A549 (cell line): ENCODE results near the gene TMEM222. TPM values are rescaled to one million over a fixed set of nuclear protein-coding genes. Genes with fewer than 3 reads are reported as not detected.

Experiments used
- ATAC-seq, 2 experiments: fragments of 200-7000 bp in 1 of 2; fragments of >200 bp in 1 of 2; cut with Nextera tagmentation in 1 of 2; cut with Tn5 transposase in 1 of 2; 3 replicates each; pipeline versions ENCODE4 v1.8.0 to v1.9.1; 2018 to 2020; ENCODE audit warnings: mild to moderate bottlenecking in 1 of 2, moderate library complexity in 1 of 2
- CTCF ChIA-PET: fragments of 300-600 bp; sonication (Branson Sonifier 250); formaldehyde crosslinking; extraction: SDS; loops from one replicate; lab custom pipeline; 2021; ENCODE audit warnings: antibody characterized with exemption, inconsistent platforms; lab: Yijun Ruan, JAX
- POLR2A ChIA-PET: fragments of 350-600 bp; formaldehyde crosslinking; extraction: SDS; loops from one replicate; lab custom pipeline; 2021; ENCODE audit warnings: antibody characterized with exemption, inconsistent platforms; lab: Yijun Ruan, JAX
- DNase-seq, 2 experiments: peaks; one replicate each; pipeline versions ENCODE4 v3.0.0 to v3.0.0-alpha.2; 2011 to 2016; ENCODE audit warnings: low read depth in 1 of 2, low spot score in 1 of 2
- FAIRE-seq: peaks from 2 replicates; lab custom pipeline; 2011; peaks lifted over from hg19 to GRCh38; lab: Jason Lieb, UNC
- H3K27ac ChIP-seq, 2 experiments: fragments of >200 bp; sonication (Bioruptor Twin); formaldehyde crosslinking; 3 replicates each; pipeline ENCODE4 v1.5.1; 2016 to 2017
- H3K4me1 ChIP-seq: fragments of >200 bp; sonication (Bioruptor Twin); formaldehyde crosslinking; 3 replicates; pipeline ENCODE4 v1.6.1; 2016
- H3K4me2 ChIP-seq: fragments of >200 bp; sonication (Bioruptor Twin); formaldehyde crosslinking; 3 replicates; pipeline ENCODE4 v1.6.1; 2016
- H3K4me3 ChIP-seq: fragments of >200 bp; sonication (Bioruptor Twin); formaldehyde crosslinking; 3 replicates; pipeline ENCODE4 v1.5.1; 2016
- H3K9me3 ChIP-seq: fragments of >200 bp; sonication (Bioruptor Twin); formaldehyde crosslinking; 3 replicates; pipeline ENCODE4 v1.6.1; 2016
- CBX2 ChIP-seq: fragments of 200-600 bp; sonication (generic); IDR thresholded peaks from 2 replicates; pipeline ENCODE4 v1.6.1; 2016; ENCODE audit warnings: low read depth, mild to moderate bottlenecking, borderline replicate concordance
- CEBPB ChIP-seq, 2 experiments: fragments of >200 bp in 1 of 2; sonication (Bioruptor Twin) in 1 of 2; formaldehyde crosslinking in 1 of 2; IDR thresholded peaks; 2 replicates each; pipeline ENCODE4 v1.6.1; 2012 to 2016
- CHD4 ChIP-seq: fragments of 200-600 bp; sonication (generic); IDR thresholded peaks from 2 replicates; pipeline ENCODE4 v1.6.1; 2016; ENCODE audit warnings: antibody characterized with exemption, mild to moderate bottlenecking, borderline replicate concordance
- E2F6 ChIP-seq: IDR thresholded peaks from 2 replicates; pipeline ENCODE4 v1.6.1; 2012; ENCODE audit warnings: low read depth, borderline replicate concordance
- ELK1 ChIP-seq: fragments of 150-350 bp; IDR thresholded peaks from 2 replicates; pipeline ENCODE4 v1.6.1; 2014; ENCODE audit warnings: low read depth, mild to moderate bottlenecking, low read length
- ESRRA ChIP-seq: fragments of 150-350 bp; IDR thresholded peaks from 2 replicates; pipeline ENCODE4 v1.6.1; 2014; ENCODE audit warnings: mild to moderate bottlenecking, low read length, borderline replicate concordance
- FOSB ChIP-seq: fragments of 250-450 bp; sonication (Bioruptor Pico); IDR thresholded peaks from 2 replicates; pipeline ENCODE4 v1.5.0; 2020; ENCODE audit warnings: mild to moderate bottlenecking, moderate library complexity
- FOXS1 ChIP-seq: fragments of 250-450 bp; sonication (Bioruptor Pico); IDR thresholded peaks from 2 replicates; pipeline ENCODE4 v1.5.0; 2020; ENCODE audit warnings: mild to moderate bottlenecking, moderate library complexity
- GATA3 ChIP-seq: IDR thresholded peaks from 2 replicates; pipeline ENCODE4 v1.6.1; 2012; ENCODE audit warnings: borderline replicate concordance
- HDAC2 ChIP-seq: fragments of 200-600 bp; sonication (generic); IDR thresholded peaks from 2 replicates; pipeline ENCODE4 v1.6.1; 2016
- HEYL ChIP-seq: fragments of 250-450 bp; sonication (Bioruptor Pico); IDR thresholded peaks from 2 replicates; pipeline ENCODE4 v1.8.0; 2021; ENCODE audit warnings: mild to moderate bottlenecking, moderate library complexity
- HOXB5 ChIP-seq: fragments of 250-450 bp; sonication (Bioruptor Pico); IDR thresholded peaks from 2 replicates; pipeline ENCODE4 v1.5.0; 2020; ENCODE audit warnings: mild to moderate bottlenecking, moderate library complexity
- JUN ChIP-seq, 2 experiments: fragments of >200 bp; sonication (Bioruptor Twin); formaldehyde crosslinking; IDR thresholded peaks; 2 replicates in 1 of 2; 3 replicates in 1 of 2; pipeline ENCODE4 v1.6.1; 2016 to 2017
- MAZ ChIP-seq: fragments of 150-350 bp; IDR thresholded peaks from 2 replicates; pipeline ENCODE4 v1.6.1; 2014; ENCODE audit warnings: antibody characterized with exemption, low read depth, low read length, borderline replicate concordance
- NPAS2 ChIP-seq: fragments of 250-450 bp; sonication (Bioruptor Pico); IDR thresholded peaks from 2 replicates; pipeline ENCODE4 v1.8.0; 2022; ENCODE audit warnings: mild to moderate bottlenecking, moderate library complexity, borderline replicate concordance
- NR3C1 ChIP-seq: fragments of >200 bp; sonication (Bioruptor Twin); formaldehyde crosslinking; IDR thresholded peaks from 3 replicates; pipeline ENCODE4 v1.6.1; 2017
- PBX3 ChIP-seq: IDR thresholded peaks from 2 replicates; pipeline ENCODE4 v1.6.1; 2012
- POLR2A ChIP-seq: IDR thresholded peaks from 2 replicates; pipeline ENCODE4 v1.6.1; 2012; ENCODE audit warnings: mild to moderate bottlenecking, low read length
- POLR2AphosphoS2 ChIP-seq: conservative IDR thresholded peaks from 2 replicates; pipeline ENCODE4 v1.6.1; 2012; ENCODE audit warnings: low read length, improper control_type of control experiment, inconsistent platforms
- RAD21 ChIP-seq, 2 experiments: fragments of >200 bp in 1 of 2; sonication (Bioruptor Twin) in 1 of 2; formaldehyde crosslinking in 1 of 2; IDR thresholded peaks in 1 of 2; conservative IDR thresholded peaks in 1 of 2; 2 replicates in 1 of 2; 3 replicates in 1 of 2; pipeline ENCODE4 v1.6.1; 2012 to 2018; ENCODE audit warnings: inconsistent platforms in 1 of 2
- RFX5 ChIP-seq: fragments of 450-650 bp; IDR thresholded peaks from 2 replicates; pipeline ENCODE4 v1.7.1; 2014; ENCODE audit warnings: antibody characterized with exemption, mild to moderate bottlenecking, moderate library complexity
- SMC3 ChIP-seq: fragments of >200 bp; sonication (Bioruptor Twin); formaldehyde crosslinking; IDR thresholded peaks from 3 replicates; pipeline ENCODE4 v1.6.1; 2018; ENCODE audit warnings: inconsistent platforms
- ZFP36 ChIP-seq: fragments of 450-650 bp; IDR thresholded peaks from 2 replicates; pipeline ENCODE4 v1.6.1; 2014; ENCODE audit warnings: borderline replicate concordance; ENCODE audit not compliant: partially characterized antibody
- ZNF302 ChIP-seq: fragments of 250-450 bp; sonication (Bioruptor Pico); IDR thresholded peaks from 2 replicates; pipeline ENCODE4 v1.9.0; 2021; ENCODE audit warnings: inconsistent platforms, mild to moderate bottlenecking, moderate library complexity
- WGBS: methylation state at CpG from one replicate; pipeline ENCODE4 v1.1.6; 2017; ENCODE audit errors: missing lambda C conversion rate; 5-methylcytosine and 5-hydroxymethylcytosine counted together
- polyA plus RNA-seq, 4 experiments: library from polyadenylated mRNA; depleted of rRNA in 3 of 4; stranded (reverse); fragments of >200 nt; fragmentation: RNase III in 1 of 4; extraction: RNeasy Plus Mini Kit Qiagen cat#74134 plus additional on column Dnase treatment in 1 of 4; gene quantifications; 2 replicates in 3 of 4; 3 replicates in 1 of 4; pipeline ENCODE4 v1.2.3, GENCODE V29; 2011 to 2017

Gene TMEM222
- polyA plus RNA-seq, 2 of the 4 experiments (the other 2 are of a cell fraction), result 28.4 to 30.0 TPM

- H3K27ac ChIP-seq, result no peak overlapping the region
- CTCF ChIA-PET, result interaction anchor here (1.0 to 2.2 kb wide), 3 partner anchors 10 to 245 kb away, joined by 3 to 11 read pairs (median 8); no protein-coding TSS in a partner anchor
- no peak for DNase-seq
- no peak overlapping the region for H3K4me2 ChIP-seq
- H3K4me3 ChIP-seq, result no peak overlapping the region
- no peaks in the 10 kb centered on the region for H3K4me1 ChIP-seq
- ATAC-seq, result no peak
- FAIRE-seq, result no peak
- WGBS, result 72% methylated on average over 3 of the region's 3 CpGs
- no peak for TF ChIP-seq FOXS1 (CRISPR knock-in tag)
- TF ChIP-seq HEYL (CRISPR knock-in tag), result no peak
- TF ChIP-seq ELK1, result no peak
- TF ChIP-seq CEBPB (IDR thresholded peaks at IDR 0.05), result no peak
- TF ChIP-seq E2F6, result no peak
- TF ChIP-seq NR3C1, result no peak
- TF ChIP-seq CBX2, result no peak
- TF ChIP-seq GATA3, result no peak
- TF ChIP-seq POLR2AphosphoS2, result no peak
- TF ChIP-seq SMC3, result no peak
- no peak for TF ChIP-seq ZNF302 (CRISPR knock-in tag)
- no peak for TF ChIP-seq HOXB5 (CRISPR knock-in tag)
- no peak for TF ChIP-seq MAZ
- no peaks in the 10 kb centered on the region for H3K9me3 ChIP-seq
- POLR2A ChIA-PET, result no interaction called here
These were observed 31.4 kb upstream of the TMEM222 start for GRCh38 chr1:27290581-27290980.

GRCh38 chr1:27292106-27292505, 29.9 kb upstream of the TMEM222 start:
- CTCF ChIA-PET, result interaction anchor here (0.7 to 2.2 kb wide), 3 partner anchors 8 to 190 kb away, joined by 3 to 11 read pairs (median 3); no protein-coding TSS in a partner anchor
- POLR2A ChIA-PET, result no interaction called here
- Histone ChIP-seq H3K9me3 (no peaks in the 10 kb centered on the region), H3K4me1 (no peaks in the 10 kb centered on the region), H3K4me3 (no peak overlapping the region), H3K27ac (no peak overlapping the region), H3K4me2 (no peak overlapping the region)
- TF ChIP-seq E2F6 (no peak), RAD21 (conservative IDR thresholded peaks at IDR 0.05 in 1 of 2, IDR thresholded peaks at IDR 0.05 in 1 of 2) (no peak)
- 92% methylated on average over 3 of the region's 5 CpGs for WGBS
- ATAC-seq (no peak), FAIRE-seq (no peak), DNase-seq (no peak)

GRCh38 chr1:27293915-27294314, 28.0 kb upstream of the TMEM222 start:
- H3K27ac ChIP-seq, result no peak overlapping the region
- ATAC-seq (no peak), FAIRE-seq (no peak), DNase-seq (no peak)
- ChIA-PET POLR2A (no interaction called here), CTCF (interaction anchor here (0.7 to 10.6 kb wide), 9 partner anchors 9 to 375 kb away, joined by 3 to 215 read pairs (median 10); partner anchors contain the start of genes CD164L2 and GPR3)
- H3K4me2 ChIP-seq, result no peak overlapping the region
- peaks cover 5% of the 10 kb centered on the region; the same call in 2 of the 3 replicates for H3K4me1 ChIP-seq
- H3K4me3 ChIP-seq, result no peak overlapping the region
- no peaks in the 10 kb centered on the region for H3K9me3 ChIP-seq
- 97% methylated on average over 8 of the region's 8 CpGs for WGBS
- TF ChIP-seq HDAC2 (no peak), SMC3 (no peak), FOSB (no peak), RFX5 (no peak), POLR2A (no peak), NPAS2 (CRISPR knock-in tag) (no peak), MAZ (no peak), POLR2AphosphoS2 (no peak), JUN (IDR thresholded peaks at IDR 0.05) (no peak), CHD4 (no peak), ESRRA (no peak), ZFP36 (no peak), NR3C1 (no peak), PBX3 (no peak)
- TF ChIP-seq, all 56 proteins: peak for 0
